HepG2 (cell line): Measurements from ENCODE around the gene SYTL1. TPM values are rescaled to one million over a fixed set of nuclear protein-coding genes. Genes with fewer than 3 reads are reported as not detected.

Experiments used
- ATAC-seq: fragments of 200-7000 bp; cut with Tn5 transposase; 3 replicates; pipeline ENCODE4 v1.9.1; 2020; ENCODE audit warnings: mild to moderate bottlenecking, moderate library complexity
- BruUV-seq: library from RNA; stranded (reverse); fragments of 400-500 nt; replicated peaks from 2 replicates; lab custom pipeline; 2021; lab: Mats Ljungman, UMichigan
- CTCF ChIA-PET: fragments of 300-600 bp; formaldehyde crosslinking; extraction: SDS; loops from one replicate; lab custom pipeline; 2021; ENCODE audit warnings: low total read pairs, inconsistent platforms, low intra/inter-chr PET ratio; lab: Yijun Ruan, JAX
- POLR2A ChIA-PET: fragments of 350-600 bp; sonication (Branson Sonifier 250); formaldehyde crosslinking; loops from one replicate; lab custom pipeline; 2020; ENCODE audit warnings: antibody characterized with exemption, inconsistent platforms; lab: Yijun Ruan, JAX
- DNase-seq: peaks from one replicate; pipeline ENCODE4 v3.0.0-alpha.2; 2015; ENCODE audit warnings: low spot score
- FAIRE-seq: peaks from 3 replicates; lab custom pipeline; 2011; peaks lifted over from hg19 to GRCh38; lab: Jason Lieb, UNC
- H2AFZ ChIP-seq: one replicate; pipeline ENCODE4 v1.6.1; 2011; ENCODE audit warnings: low read length, inconsistent platforms
- H3K27ac ChIP-seq: fragments of 300-600 bp; 3 replicates; pipeline ENCODE4 v1.8.0; 2011; ENCODE audit warnings: mixed run types, mild to moderate bottlenecking, mixed read lengths, low read length, inconsistent platforms; ENCODE audit not compliant: insufficient read depth; ENCODE audit errors: extremely low read length
- H3K27me3 ChIP-seq, 2 experiments: fragments of 200-600 bp in 1 of 2; 2 replicates in 1 of 2; 3 replicates in 1 of 2; pipeline versions ENCODE4 v1.6.0 to v1.8.0; 2011; ENCODE audit warnings: low read length in 2 of 2, mild to moderate bottlenecking in 2 of 2, moderate library complexity in 2 of 2, inconsistent platforms in 1 of 2; ENCODE audit not compliant: insufficient read depth in 2 of 2, control insufficient read depth in 1 of 2
- H3K36me3 ChIP-seq, 2 experiments: fragments of 200-600 bp in 1 of 2; replicated peaks in 1 of 2; 2 replicates in 1 of 2; 3 replicates in 1 of 2; pipeline versions ENCODE4 v1.5.1 to v1.8.0; 2011; ENCODE audit warnings: low read length in 2 of 2, inconsistent platforms in 1 of 2; ENCODE audit not compliant: insufficient read depth in 2 of 2, control insufficient read depth in 1 of 2
- H3K4me1 ChIP-seq: 2 replicates; pipeline ENCODE4 v1.5.1; 2012; ENCODE audit warnings: low read length, inconsistent platforms; ENCODE audit not compliant: insufficient read depth
- H3K4me2 ChIP-seq: 2 replicates; pipeline ENCODE4 v1.6.0; 2011; ENCODE audit warnings: low read depth, low read length, inconsistent platforms
- H3K4me3 ChIP-seq, 3 experiments: fragments of 200-600 bp in 1 of 3; sonication (generic), shearing (Covaris generic) in 1 of 3; replicated peaks in 1 of 3; 2 replicates each; pipeline ENCODE4 v1.5.1; 2011 to 2016; ENCODE audit warnings: low read length in 3 of 3, inconsistent platforms in 2 of 3, low read depth in 2 of 3, mild to moderate bottlenecking in 2 of 3, control low read depth in 1 of 3, mixed read lengths in 1 of 3; ENCODE audit not compliant: insufficient read depth in 1 of 3
- H3K79me2 ChIP-seq: one replicate; pipeline ENCODE4 v1.6.1; 2011; ENCODE audit warnings: low read length, inconsistent platforms; ENCODE audit not compliant: insufficient read depth
- H3K9ac ChIP-seq: 2 replicates; pipeline ENCODE4 v1.6.0; 2011; ENCODE audit warnings: mild to moderate bottlenecking, low read depth, low read length, inconsistent platforms; ENCODE audit not compliant: insufficient read depth
- H3K9me3 ChIP-seq: 2 replicates; pipeline ENCODE4 v1.5.1; 2012; ENCODE audit warnings: mild to moderate bottlenecking, low read length
- H4K20me1 ChIP-seq: 2 replicates; pipeline ENCODE4 v1.6.0; 2011; ENCODE audit warnings: inconsistent platforms, mild to moderate bottlenecking, low read length, moderate library complexity; ENCODE audit not compliant: insufficient read depth
- HNF4A ChIP-seq: sonication (generic); formaldehyde crosslinking; IDR thresholded peaks from 2 replicates; pipeline ENCODE4 v1.4.0; 2020; ENCODE audit warnings: missing genetic modification reagents
- JUND ChIP-seq: sonication (generic); formaldehyde crosslinking; IDR thresholded peaks from 2 replicates; pipeline ENCODE4 v1.8.0; 2022; ENCODE audit warnings: mild to moderate bottlenecking, missing genetic modification reagents
- MTA1 ChIP-seq: sonication (generic); formaldehyde crosslinking; IDR thresholded peaks from 2 replicates; pipeline ENCODE4 v1.4.0; 2020; ENCODE audit warnings: missing genetic modification reagents, mild to moderate bottlenecking, borderline replicate concordance
- NFE2L1 ChIP-seq: sonication (generic); formaldehyde crosslinking; IDR thresholded peaks from 2 replicates; pipeline ENCODE4 v1.4.0; 2020; ENCODE audit warnings: missing genetic modification reagents, mild to moderate bottlenecking, borderline replicate concordance
- REL ChIP-seq: sonication (generic); formaldehyde crosslinking; conservative IDR thresholded peaks from 2 replicates; pipeline ENCODE4 v1.8.0; 2022; ENCODE audit warnings: mild to moderate bottlenecking, missing genetic modification reagents, moderate library complexity
- RFXAP ChIP-seq: sonication (generic); formaldehyde crosslinking; IDR thresholded peaks from 2 replicates; pipeline ENCODE4 v1.4.0; 2020; ENCODE audit warnings: missing genetic modification reagents, borderline replicate concordance
- ZBTB20 ChIP-seq: sonication (generic); formaldehyde crosslinking; IDR thresholded peaks from 2 replicates; pipeline ENCODE4 v1.8.1; 2023; ENCODE audit warnings: missing genetic modification reagents, low read depth, mild to moderate bottlenecking, borderline replicate concordance
- ZFYVE20 ChIP-seq: sonication (generic); formaldehyde crosslinking; IDR thresholded peaks from 2 replicates; pipeline ENCODE4 v1.8.0; 2023; ENCODE audit warnings: low read depth, mild to moderate bottlenecking, moderate library complexity, missing genetic modification reagents, borderline replicate concordance
- ZNF607 ChIP-seq: sonication (generic); formaldehyde crosslinking; IDR thresholded peaks from 2 replicates; pipeline ENCODE4 v1.5.1; 2020; ENCODE audit warnings: missing genetic modification reagents, mild to moderate bottlenecking, borderline replicate concordance
- ZNF776 ChIP-seq: sonication (generic); formaldehyde crosslinking; IDR thresholded peaks from 2 replicates; pipeline ENCODE4 v1.4.0; 2020; ENCODE audit warnings: mild to moderate bottlenecking, missing genetic modification reagents
- ZSCAN22 ChIP-seq: sonication (generic); formaldehyde crosslinking; IDR thresholded peaks from 2 replicates; pipeline ENCODE4 v1.4.0; 2020; ENCODE audit warnings: mild to moderate bottlenecking, missing genetic modification reagents
- WGBS: methylation state at CpG from one replicate; pipeline ENCODE4 v1.1.6; 2017; ENCODE audit warnings: low lambda C conversion rate; 5-methylcytosine and 5-hydroxymethylcytosine counted together
- in situ Hi-C: cut with HindIII; loops from 2 replicates; pipeline ENCODE4 v1.10.0; 2017; ENCODE audit warnings: low pct_unique_long_range_greater_than_20kb; ENCODE audit not compliant: extremely low pct_ligation_motif_present
- intact Hi-C: fragments of 100-400 bp; cut with micrococcal nuclease; formaldehyde crosslinking; loops from one replicate; pipeline ENCODE4 v1.10.0; 2022; ENCODE audit not compliant: unreplicated experiment
- polyA plus RNA-seq, 8 experiments: library from polyadenylated mRNA; depleted of rRNA in 3 of 8; stranded (reverse) in 7 of 8; unstranded in 1 of 8; fragments of >200 nt; fragmentation: Illumina TruSeq in 4 of 8; extraction: Trizol in 4 of 8; gene quantifications; 2 replicates each; pipeline versions ENCODE4 v1.2.1 to v1.2.3, GENCODE V29; 2011 to 2016; ENCODE audit warnings: low read depth in 4 of 8, missing spikeins in 1 of 8, mixed read lengths in 1 of 8; ENCODE audit not compliant: insufficient read depth in 1 of 8
- total RNA-seq, 5 experiments: library from RNA; depleted of rRNA; stranded (reverse); fragments of >200 nt; fragmentation: Illumina TruSeq; extraction: Trizol; gene quantifications; 2 replicates each; pipeline ENCODE4 v1.2.3, GENCODE V29; 2016; ENCODE audit warnings: low read depth in 1 of 5
- TF ChIP-seq, protein P1 (sequence below): sonication (generic); formaldehyde crosslinking; IDR thresholded peaks from 2 replicates; pipeline ENCODE4 v1.5.0; 2020; ENCODE audit warnings: mild to moderate bottlenecking, missing genetic modification reagents
- TF ChIP-seq, protein P2 (sequence below), 2 experiments: fragments of 450-650 bp in 1 of 2; sonication (generic) in 1 of 2; formaldehyde crosslinking in 1 of 2; IDR thresholded peaks; 2 replicates each; pipeline versions ENCODE4 v1.6.1 to v1.8.0; 2016 to 2022; ENCODE audit warnings: antibody characterized with exemption in 1 of 2, mild to moderate bottlenecking in 1 of 2, missing genetic modification reagents in 1 of 2

The SYTL1 gene
- total and polyA plus RNA-seq, 2 of the 13 experiments (the other 11 are each of a cell fraction or from before 2014, with no cell fraction given): 11.1 to 17.8 TPM

- POLR2A ChIA-PET: no interaction called here
- 41% methylated on average over 3 of the region's 3 CpGs for WGBS
- CTCF ChIA-PET: no interaction called here
- Histone ChIP-seq H3K36me3 (no peaks in the 10 kb centered on the region), H3K9ac (no peak overlapping the region), H3K27me3 (0 out of 5 replicates have a peak, but pooled peaks cover 0 to 2% of the 10 kb centered on the region in 2 experiments), H3K9me3 (no peaks in the 10 kb centered on the region), H3K27ac (no peak overlapping the region), H3K4me3 (no peak overlapping the region), H3K4me1 (peaks cover 13% of the 10 kb centered on the region), H4K20me1 (no peaks in the 10 kb centered on the region), H3K79me2 (no peaks in the 10 kb centered on the region), H2AFZ (no peak overlapping the region), H3K4me2 (no peak overlapping the region)
- BruUV-seq: no TSS peak
- FAIRE-seq (no peak), DNase-seq (no peak), ATAC-seq (no peak)
- intact Hi-C loops: loop anchor here (10.0 kb wide), 1 partner anchor 268 kb away; no protein-coding TSS in a partner anchor
- in situ Hi-C loops: no loop called here
- TF ChIP-seq RFXAP (CRISPR knock-in tag) (no peak), MTA1 (no peak), HNF4A (CRISPR knock-in tag) (no peak), REL (CRISPR knock-in tag) (no peak), ZNF607 (CRISPR knock-in tag) (no peak), ZBTB20 (CRISPR knock-in tag) (no peak), JUND (CRISPR knock-in tag) (no peak), NFE2L1 (CRISPR knock-in tag) (no peak), ZFYVE20 (no peak), ZSCAN22 (no peak), ZNF776 (no peak)
- TF ChIP-seq, protein P1, sequence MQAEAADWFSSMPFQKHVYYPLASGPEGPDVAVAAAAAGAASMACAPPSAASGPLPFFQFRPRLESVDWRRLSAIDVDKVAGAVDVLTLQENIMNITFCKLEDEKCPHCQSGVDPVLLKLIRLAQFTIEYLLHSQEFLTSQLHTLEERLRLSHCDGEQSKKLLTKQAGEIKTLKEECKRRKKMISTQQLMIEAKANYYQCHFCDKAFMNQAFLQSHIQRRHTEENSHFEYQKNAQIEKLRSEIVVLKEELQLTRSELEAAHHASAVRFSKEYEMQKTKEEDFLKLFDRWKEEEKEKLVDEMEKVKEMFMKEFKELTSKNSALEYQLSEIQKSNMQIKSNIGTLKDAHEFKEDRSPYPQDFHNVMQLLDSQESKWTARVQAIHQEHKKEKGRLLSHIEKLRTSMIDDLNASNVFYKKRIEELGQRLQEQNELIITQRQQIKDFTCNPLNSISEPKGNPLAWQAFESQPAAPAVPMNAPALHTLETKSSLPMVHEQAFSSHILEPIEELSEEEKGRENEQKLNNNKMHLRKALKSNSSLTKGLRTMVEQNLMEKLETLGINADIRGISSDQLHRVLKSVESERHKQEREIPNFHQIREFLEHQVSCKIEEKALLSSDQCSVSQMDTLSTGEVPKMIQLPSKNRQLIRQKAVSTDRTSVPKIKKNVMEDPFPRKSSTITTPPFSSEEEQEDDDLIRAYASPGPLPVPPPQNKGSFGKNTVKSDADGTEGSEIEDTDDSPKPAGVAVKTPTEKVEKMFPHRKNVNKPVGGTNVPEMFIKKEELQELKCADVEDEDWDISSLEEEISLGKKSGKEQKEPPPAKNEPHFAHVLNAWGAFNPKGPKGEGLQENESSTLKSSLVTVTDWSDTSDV: no peak
- TF ChIP-seq, protein P2, sequence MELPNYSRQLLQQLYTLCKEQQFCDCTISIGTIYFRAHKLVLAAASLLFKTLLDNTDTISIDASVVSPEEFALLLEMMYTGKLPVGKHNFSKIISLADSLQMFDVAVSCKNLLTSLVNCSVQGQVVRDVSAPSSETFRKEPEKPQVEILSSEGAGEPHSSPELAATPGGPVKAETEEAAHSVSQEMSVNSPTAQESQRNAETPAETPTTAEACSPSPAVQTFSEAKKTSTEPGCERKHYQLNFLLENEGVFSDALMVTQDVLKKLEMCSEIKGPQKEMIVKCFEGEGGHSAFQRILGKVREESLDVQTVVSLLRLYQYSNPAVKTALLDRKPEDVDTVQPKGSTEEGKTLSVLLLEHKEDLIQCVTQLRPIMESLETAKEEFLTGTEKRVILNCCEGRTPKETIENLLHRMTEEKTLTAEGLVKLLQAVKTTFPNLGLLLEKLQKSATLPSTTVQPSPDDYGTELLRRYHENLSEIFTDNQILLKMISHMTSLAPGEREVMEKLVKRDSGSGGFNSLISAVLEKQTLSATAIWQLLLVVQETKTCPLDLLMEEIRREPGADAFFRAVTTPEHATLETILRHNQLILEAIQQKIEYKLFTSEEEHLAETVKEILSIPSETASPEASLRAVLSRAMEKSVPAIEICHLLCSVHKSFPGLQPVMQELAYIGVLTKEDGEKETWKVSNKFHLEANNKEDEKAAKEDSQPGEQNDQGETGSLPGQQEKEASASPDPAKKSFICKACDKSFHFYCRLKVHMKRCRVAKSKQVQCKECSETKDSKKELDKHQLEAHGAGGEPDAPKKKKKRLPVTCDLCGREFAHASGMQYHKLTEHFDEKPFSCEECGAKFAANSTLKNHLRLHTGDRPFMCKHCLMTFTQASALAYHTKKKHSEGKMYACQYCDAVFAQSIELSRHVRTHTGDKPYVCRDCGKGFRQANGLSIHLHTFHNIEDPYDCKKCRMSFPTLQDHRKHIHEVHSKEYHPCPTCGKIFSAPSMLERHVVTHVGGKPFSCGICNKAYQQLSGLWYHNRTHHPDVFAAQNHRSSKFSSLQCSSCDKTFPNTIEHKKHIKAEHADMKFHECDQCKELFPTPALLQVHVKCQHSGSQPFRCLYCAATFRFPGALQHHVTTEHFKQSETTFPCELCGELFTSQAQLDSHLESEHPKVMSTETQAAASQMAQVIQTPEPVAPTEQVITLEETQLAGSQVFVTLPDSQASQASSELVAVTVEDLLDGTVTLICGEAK (IDR thresholded peaks at IDR 0.05): no peak
- TF ChIP-seq, protein P2 (CRISPR knock-in tag; IDR thresholded peaks at IDR 0.05): no peak
Observed at GRCh38 chr1:27397110-27397509, 55.3 kb downstream of the SYTL1 start.
